HCT116 (cell line): ENCODE measurements around the gene PAX5. TPM values are rescaled to one million over a fixed set of nuclear protein-coding genes. Genes with fewer than 3 reads are reported as not detected.

Experiments used
- ATAC-seq: fragments of 200-7000 bp; cut with Tn5 transposase; 2 replicates; pipeline ENCODE4 v1.9.1; 2020; ENCODE audit warnings: mild to moderate bottlenecking, moderate library complexity
- BruUV-seq: library from RNA; stranded (reverse); fragments of 400-500 nt; replicated peaks from 2 replicates; lab custom pipeline; 2021; lab: Mats Ljungman, UMichigan
- CTCF ChIA-PET: fragments of 300-600 bp; sonication (Branson Sonifier 250); formaldehyde crosslinking; loops from one replicate; lab custom pipeline; 2021; ENCODE audit warnings: antibody characterized with exemption; lab: Charles Lee
- POLR2A ChIA-PET: fragments of 300-600, 350-600 bp; sonication (Branson Sonifier 250); formaldehyde crosslinking; loops from one replicate; lab custom pipeline; 2021; ENCODE audit warnings: antibody characterized with exemption; lab: Charles Lee
- RAD21 ChIA-PET, 2 experiments: fragments of 300-600 bp; sonication (Branson Sonifier 250); formaldehyde crosslinking; loops; one replicate each; lab custom pipeline; 2023; ENCODE audit warnings: low total read pairs in 2 of 2; ENCODE audit not compliant: uncharacterized antibody in 2 of 2, unreplicated experiment in 2 of 2, low non-redundant PET in 1 of 2; lab: Charles Lee
- DNase-seq: peaks from one replicate; pipeline ENCODE4 v3.0.0-alpha.2; 2010; ENCODE audit warnings: low read depth, low spot score
- H2AFZ ChIP-seq: fragments of 200-600 bp; shearing (Covaris generic), sonication (generic); 2 replicates; pipeline ENCODE4 v1.6.1; 2017; ENCODE audit warnings: low read depth, mixed run types, mixed read lengths, antibody characterized with exemption, low read length; ENCODE audit not compliant: poor library complexity, severe bottlenecking
- H3K27ac ChIP-seq: 2 replicates; pipeline ENCODE4 v1.5.1; 2012; ENCODE audit warnings: low read depth, low read length
- H3K27me3 ChIP-seq: fragments of 200-600 bp; sonication (generic); 2 replicates; pipeline ENCODE4 v1.6.1; 2016; ENCODE audit warnings: mixed run types, low read length, mixed read lengths; ENCODE audit not compliant: insufficient read depth
- H3K36me3 ChIP-seq, 2 experiments: fragments of 200-500 bp in 1 of 2; fragments of 200-600 bp in 1 of 2; sonication (Bioruptor generic) in 1 of 2; sonication (generic) in 1 of 2; 2 replicates each; pipeline versions ENCODE4 v1.5.1 to v1.6.1; 2014 to 2016; ENCODE audit warnings: low read length in 2 of 2, inconsistent platforms in 1 of 2, mixed read lengths in 1 of 2, mixed run types in 1 of 2; ENCODE audit not compliant: insufficient read depth in 2 of 2, control insufficient read depth in 1 of 2
- H3K4me1 ChIP-seq, 2 experiments: fragments of 200-600 bp in 1 of 2; sonication (generic) in 1 of 2; 2 replicates each; pipeline versions ENCODE4 v1.5.1 to v1.6.1; 2012 to 2017; ENCODE audit warnings: low read length in 2 of 2, inconsistent platforms in 1 of 2, mild to moderate bottlenecking in 1 of 2, mixed read lengths in 1 of 2, mixed run types in 1 of 2, moderate library complexity in 1 of 2; ENCODE audit not compliant: insufficient read depth in 2 of 2, control insufficient read depth in 1 of 2
- H3K4me2 ChIP-seq: fragments of 200-600 bp; sonication (generic); 2 replicates; pipeline ENCODE4 v1.6.1; 2017; ENCODE audit warnings: mixed run types, low read length, mixed read lengths
- H3K4me3 ChIP-seq, 2 experiments: fragments of 200-600 bp in 1 of 2; sonication (generic) in 1 of 2; replicated peaks in 1 of 2; 2 replicates each; pipeline ENCODE4 v1.5.1; 2011 to 2016; ENCODE audit warnings: low read length in 2 of 2, control low read depth in 1 of 2, low read depth in 1 of 2, mild to moderate bottlenecking in 1 of 2, mixed read lengths in 1 of 2, mixed run types in 1 of 2
- H3K79me2 ChIP-seq: fragments of 200-600 bp; sonication (generic); 2 replicates; pipeline ENCODE4 v1.6.1; 2017; ENCODE audit warnings: mild to moderate bottlenecking, mixed run types, low read length, moderate library complexity, mixed read lengths; ENCODE audit not compliant: insufficient read depth
- H3K9ac ChIP-seq: fragments of 200-600 bp; sonication (generic); 2 replicates; pipeline ENCODE4 v1.6.1; 2016; ENCODE audit warnings: low read length, mixed read lengths
- H3K9me2 ChIP-seq: fragments of 200-600 bp; sonication (generic), shearing (Covaris generic); 2 replicates; pipeline ENCODE4 v1.6.1; 2017; ENCODE audit warnings: mixed run types, mild to moderate bottlenecking, moderate library complexity; ENCODE audit not compliant: insufficient read depth
- H3K9me3 ChIP-seq, 2 experiments: fragments of 200-500 bp in 1 of 2; fragments of 200-600 bp in 1 of 2; sonication (Bioruptor generic) in 1 of 2; sonication (generic) in 1 of 2; 2 replicates each; pipeline ENCODE4 v1.6.1; 2014 to 2017; ENCODE audit warnings: low read length in 2 of 2, mixed read lengths in 2 of 2, inconsistent platforms in 1 of 2, low read depth in 1 of 2, mild to moderate bottlenecking in 1 of 2, mixed run types in 1 of 2, moderate library complexity in 1 of 2; ENCODE audit not compliant: control insufficient read depth in 1 of 2, insufficient read depth in 1 of 2
- H4K20me1 ChIP-seq: fragments of 200-600 bp; sonication (generic), shearing (Covaris generic); 2 replicates; pipeline ENCODE4 v1.6.1; 2017; ENCODE audit warnings: mixed run types, mild to moderate bottlenecking, moderate library complexity; ENCODE audit not compliant: insufficient read depth
- ATF3 ChIP-seq: IDR thresholded peaks from 2 replicates; pipeline ENCODE4 v1.6.1; 2012
- CEBPB ChIP-seq: IDR thresholded peaks from 2 replicates; pipeline ENCODE4 v1.6.1; 2012; ENCODE audit warnings: low read depth
- EZH2 ChIP-seq: fragments of 200-600 bp; sonication (generic); IDR thresholded peaks from 2 replicates; pipeline ENCODE4 v1.6.1; 2017; ENCODE audit warnings: antibody characterized with exemption, mixed run types
- EZH2phosphoT487 ChIP-seq: fragments of 200-600 bp; IDR thresholded peaks from 2 replicates; pipeline ENCODE4 v1.6.1; 2018; ENCODE audit warnings: antibody characterized with exemption, borderline replicate concordance
- RAD21 ChIP-seq: IDR thresholded peaks from 2 replicates; pipeline ENCODE4 v1.6.1; 2012; ENCODE audit warnings: low read depth, mild to moderate bottlenecking
- REST ChIP-seq: IDR thresholded peaks from 2 replicates; pipeline ENCODE4 v1.6.1; 2012; ENCODE audit warnings: low read depth
- TCF7L2 ChIP-seq: IDR thresholded peaks from 2 replicates; pipeline ENCODE4 v1.7.0; 2011; ENCODE audit warnings: borderline replicate concordance, inconsistent platforms; ENCODE audit not compliant: insufficient read depth, insufficient read length; ENCODE audit errors: extremely low read depth
- ZFX ChIP-seq: fragments of 450-650 bp; IDR thresholded peaks from 2 replicates; pipeline ENCODE4 v1.6.1; 2017
- intact Hi-C: fragments of 100-400 bp; cut with micrococcal nuclease; formaldehyde crosslinking; loops from 2 replicates; pipeline ENCODE4 v1.10.0; 2022
- total RNA-seq: library from RNA; stranded (reverse); gene quantifications from one replicate; pipeline ENCODE4 v1.2.1, GENCODE V29; 2021; ENCODE audit not compliant: unreplicated experiment

The PAX5 gene
- total RNA-seq, 1 experiment from 2014 or later: 0.17 TPM

DNA sequence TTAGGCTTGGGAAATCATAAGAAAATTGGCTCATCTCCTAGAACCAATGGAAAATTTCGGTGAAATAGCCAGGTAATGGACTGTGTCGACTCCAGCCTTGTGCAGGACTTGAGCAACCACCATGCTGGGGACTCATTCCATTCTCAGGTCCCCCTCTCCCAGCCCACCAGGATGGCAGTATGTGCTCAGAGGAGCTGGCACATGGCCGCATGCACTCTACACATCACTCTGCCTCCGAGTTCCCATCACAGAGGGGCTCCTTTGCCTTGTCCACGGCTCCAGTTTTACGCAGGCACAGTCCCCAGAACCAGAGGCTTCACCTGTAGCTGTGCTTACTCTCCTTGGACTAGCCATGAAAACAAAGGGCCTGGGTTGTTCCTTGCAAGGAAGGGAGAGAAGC lies 149.3 kb downstream of the PAX5 start:
- Histone ChIP-seq H3K9me3 (no peaks in the 10 kb centered on the region), H2AFZ (no peak overlapping the region), H3K9me2 (no peaks in the 10 kb centered on the region), H3K27me3 (peaks cover 40% of the 10 kb centered on the region), H3K4me2 (no peak overlapping the region), H3K9ac (no peak overlapping the region), H3K36me3 (no peaks in the 10 kb centered on the region), H4K20me1 (no peaks in the 10 kb centered on the region), H3K27ac (no peak overlapping the region), H3K4me1 (no peaks in the 10 kb centered on the region), H3K4me3 (no peak overlapping the region), H3K79me2 (no peaks in the 10 kb centered on the region)
- RAD21 ChIA-PET: no interaction called here
- TF ChIP-seq ZFX: no peak
- no peak for TF ChIP-seq CEBPB
- no peak for TF ChIP-seq TCF7L2
- no peak for TF ChIP-seq EZH2phosphoT487
- TF ChIP-seq REST: no peak
- TF ChIP-seq RAD21: no peak
- no peak for TF ChIP-seq EZH2
- no peak for TF ChIP-seq ATF3
- CTCF ChIA-PET: interaction anchor here (2.1 kb wide), 1 partner anchor 11 kb away, joined by 6 read pairs; no protein-coding TSS in a partner anchor
- DNase-seq: no peak
- intact Hi-C loops: no loop called here
- no TSS peak for BruUV-seq
- POLR2A ChIA-PET: no interaction called here
- ATAC-seq: no peak
